Right lobe of liver (tissue), 4 donors: Measurements from ENCODE around the gene OSBPL2.

ENCODE experiments used
- POLR2A ChIP-seq: fragments of 450-650 bp; IDR thresholded peaks from one replicate; pipeline ENCODE4 v1.6.1; 2017; ENCODE audit warnings: antibody characterized with exemption, mild to moderate bottlenecking
- TF ChIP-seq, protein P1 (sequence below), 4 donors: fragments of 200-600 bp in 3 of 4; fragments of 450-650 bp in 1 of 4; IDR thresholded peaks; one replicate each; pipeline versions ENCODE4 v1.5.1 to v1.8.0; 2016 to 2022; ENCODE audit warnings: antibody characterized with exemption in 4 of 4, mild to moderate bottlenecking in 2 of 4
- donor health status: DM: no; HTN: no; CAD: no.
- donor health status: DM: no; HTN: no; CAD: no.
- donor health status: DM: no; HTN: yes; CAD: no.

- TF ChIP-seq, protein P1, sequence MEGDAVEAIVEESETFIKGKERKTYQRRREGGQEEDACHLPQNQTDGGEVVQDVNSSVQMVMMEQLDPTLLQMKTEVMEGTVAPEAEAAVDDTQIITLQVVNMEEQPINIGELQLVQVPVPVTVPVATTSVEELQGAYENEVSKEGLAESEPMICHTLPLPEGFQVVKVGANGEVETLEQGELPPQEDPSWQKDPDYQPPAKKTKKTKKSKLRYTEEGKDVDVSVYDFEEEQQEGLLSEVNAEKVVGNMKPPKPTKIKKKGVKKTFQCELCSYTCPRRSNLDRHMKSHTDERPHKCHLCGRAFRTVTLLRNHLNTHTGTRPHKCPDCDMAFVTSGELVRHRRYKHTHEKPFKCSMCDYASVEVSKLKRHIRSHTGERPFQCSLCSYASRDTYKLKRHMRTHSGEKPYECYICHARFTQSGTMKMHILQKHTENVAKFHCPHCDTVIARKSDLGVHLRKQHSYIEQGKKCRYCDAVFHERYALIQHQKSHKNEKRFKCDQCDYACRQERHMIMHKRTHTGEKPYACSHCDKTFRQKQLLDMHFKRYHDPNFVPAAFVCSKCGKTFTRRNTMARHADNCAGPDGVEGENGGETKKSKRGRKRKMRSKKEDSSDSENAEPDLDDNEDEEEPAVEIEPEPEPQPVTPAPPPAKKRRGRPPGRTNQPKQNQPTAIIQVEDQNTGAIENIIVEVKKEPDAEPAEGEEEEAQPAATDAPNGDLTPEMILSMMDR (IDR thresholded peaks at IDR 0.05): no peak
- no peak for TF ChIP-seq POLR2A
Observed at GRCh38 chr20:62314711-62315302, 76.5 kb downstream of the OSBPL2 start.
